ENCODE results near the gene ZNF614. TPM values are rescaled to one million over a fixed set of nuclear protein-coding genes. Genes with fewer than 3 reads are reported as not detected.

Gene ZNF614
- total and polyA plus RNA-seq, 9 of the 15 experiments (the other 6 are each of a cell fraction or from before 2014, with no cell fraction given): 4.9 to 16.3 (median 11.4) TPM

GRCh38 chr19:52020506-52020905, 7.7 kb downstream of the ZNF614 start:
- no peak overlapping the region for H3K9ac ChIP-seq (ENCODE audit: insufficient read depth in 1 of 2, low read depth in 2 of 2, low read length in 2 of 2)
- no peak overlapping the region for H3K27ac ChIP-seq (ENCODE audit: extremely low read depth, low read depth, low read length)
- peaks cover 4% of the 10 kb centered on the region; the same call in 1 of the 3 replicates for H3K79me2 ChIP-seq (ENCODE audit: control insufficient read depth, insufficient read depth, low read length)
- peaks cover 32% of the 10 kb centered on the region for H3K9me3 ChIP-seq (replicated peaks; ENCODE audit: control insufficient read depth, insufficient read depth, low read depth, low read length)
- ChIA-PET CTCF (ENCODE audit: low intra/inter-chr PET ratio) (no interaction called here), POLR2A (interaction anchor here (0.7 to 1.5 kb wide), 2 partner anchors 9 to 28 kb away, joined by 5 read pairs; partner anchors contain the start of gene ZNF432)
- H4K20me1 ChIP-seq (replicated peaks; ENCODE audit: control insufficient read depth, insufficient read depth, low read length): no peaks in the 10 kb centered on the region
- WGBS (ENCODE audit: insufficient coverage, low coverage, missing lambda C conversion rate): 96% methylated on average over 4 of the region's 4 CpGs
- intact Hi-C loops (cut with micrococcal nuclease) (no loop called here), in situ Hi-C loops (cut with MboI) (no loop called here)
- H2AFZ ChIP-seq (ENCODE audit: low read depth, low read length): no peak overlapping the region
- FAIRE-seq (no peak), ATAC-seq (no peak), DNase-seq (ENCODE audit: extremely low read depth in 1 of 4, low spot score in 3 of 4) (no peak)
- no peak overlapping the region for H3K4me3 ChIP-seq
- H3K4me2 ChIP-seq (ENCODE audit: insufficient read depth, low read length): no peak overlapping the region
- peaks cover 84% of the 10 kb centered on the region for H3K36me3 ChIP-seq (ENCODE audit: control insufficient read depth, insufficient read depth, low read length)
- H3K9me1 ChIP-seq (ENCODE audit: control insufficient read depth, insufficient read depth, low read length): no peaks in the 10 kb centered on the region
- no peak for TF ChIP-seq MCM7 (IDR thresholded peaks at IDR 0.05)
- no peak for TF ChIP-seq ZNF780A (CRISPR knock-in tag; IDR thresholded peaks at IDR 0.05)
- TF ChIP-seq SMAD3 (CRISPR knock-in tag; conservative IDR thresholded peaks at IDR 0.05): no peak
- no peak for TF ChIP-seq PRMT5 (CRISPR knock-in tag; IDR thresholded peaks at IDR 0.05)
- TF ChIP-seq SMARCA5 (IDR thresholded peaks at IDR 0.05): no peak
- no peak for TF ChIP-seq ZNF586 (CRISPR knock-in tag; conservative IDR thresholded peaks at IDR 0.05)
- no peak for TF ChIP-seq FOXA1 (IDR thresholded peaks at IDR 0.05; ENCODE audit: borderline replicate concordance)
- no peak for TF ChIP-seq ZNF354B (CRISPR knock-in tag; IDR thresholded peaks at IDR 0.05)
- TF ChIP-seq XRCC5 (IDR thresholded peaks at IDR 0.05; ENCODE audit: low read depth, low read length): no peak
- no peak for TF ChIP-seq BRCA1 (IDR thresholded peaks at IDR 0.05)
- no peak for TF ChIP-seq BRCA1 (CRISPR knock-in tag; IDR thresholded peaks at IDR 0.05)
- no peak for TF ChIP-seq JUNB (CRISPR knock-in tag; conservative IDR thresholded peaks at IDR 0.05)
- no TSS peak for BruUV-seq (replicated peaks)
- H3K27me3 ChIP-seq (ENCODE audit: control insufficient read depth in 2 of 2, insufficient read depth in 2 of 2, low read length in 2 of 2): no peaks in the 10 kb centered on the region
- H3K4me1 ChIP-seq (replicated peaks in 1 of 2; ENCODE audit: control insufficient read depth in 2 of 2, insufficient read depth in 2 of 2, low read length in 2 of 2): no peaks in the 10 kb centered on the region

Data from K562 (cell line).